ENCODE results near the gene NUDT19.

GRCh38 chr19:32658075-32658474 lies 33.5 kb upstream of the NUDT19 start:
- no peak for TF ChIP-seq EP300 (IDR thresholded peaks at IDR 0.05)
- TF ChIP-seq, protein P1, sequence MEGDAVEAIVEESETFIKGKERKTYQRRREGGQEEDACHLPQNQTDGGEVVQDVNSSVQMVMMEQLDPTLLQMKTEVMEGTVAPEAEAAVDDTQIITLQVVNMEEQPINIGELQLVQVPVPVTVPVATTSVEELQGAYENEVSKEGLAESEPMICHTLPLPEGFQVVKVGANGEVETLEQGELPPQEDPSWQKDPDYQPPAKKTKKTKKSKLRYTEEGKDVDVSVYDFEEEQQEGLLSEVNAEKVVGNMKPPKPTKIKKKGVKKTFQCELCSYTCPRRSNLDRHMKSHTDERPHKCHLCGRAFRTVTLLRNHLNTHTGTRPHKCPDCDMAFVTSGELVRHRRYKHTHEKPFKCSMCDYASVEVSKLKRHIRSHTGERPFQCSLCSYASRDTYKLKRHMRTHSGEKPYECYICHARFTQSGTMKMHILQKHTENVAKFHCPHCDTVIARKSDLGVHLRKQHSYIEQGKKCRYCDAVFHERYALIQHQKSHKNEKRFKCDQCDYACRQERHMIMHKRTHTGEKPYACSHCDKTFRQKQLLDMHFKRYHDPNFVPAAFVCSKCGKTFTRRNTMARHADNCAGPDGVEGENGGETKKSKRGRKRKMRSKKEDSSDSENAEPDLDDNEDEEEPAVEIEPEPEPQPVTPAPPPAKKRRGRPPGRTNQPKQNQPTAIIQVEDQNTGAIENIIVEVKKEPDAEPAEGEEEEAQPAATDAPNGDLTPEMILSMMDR (IDR thresholded peaks at IDR 0.05), result no peak

All from ovary (tissue), 3 donors.